ENCODE measurements around the gene ALK.

GRCh38 chr2:29276151-29276550 lies 645.2 kb downstream of the ALK start:
- TF ChIP-seq CTCF (IDR thresholded peaks at IDR 0.05), result no peak
- no peak for TF ChIP-seq EP300 (IDR thresholded peaks at IDR 0.05)
- TF ChIP-seq POLR2AphosphoS5 (IDR thresholded peaks at IDR 0.05), result no peak
- no peak for TF ChIP-seq POLR2A (IDR thresholded peaks at IDR 0.05)

Data from sigmoid colon (tissue), 4 donors.